HL-60/S4 treated with retinoic acid at 250 ng/mL for 4 days and 3 days (cell line): Measurements from ENCODE around the gene SNTG2.
"Not testable (repeated sequence)": the region's sequence is repeated elsewhere in the genome, so short reads cannot be mapped to it uniquely, and the experiment has no call there.

Experiments used
- in situ Hi-C: fragments of 300-500 bp; cut with MboI; formaldehyde crosslinking; loops from 2 replicates; pipeline ENCODE4 v1.7.0; 2022; ENCODE audit warnings: low sequenced_read_pairs

Gene SNTG2

DNA sequence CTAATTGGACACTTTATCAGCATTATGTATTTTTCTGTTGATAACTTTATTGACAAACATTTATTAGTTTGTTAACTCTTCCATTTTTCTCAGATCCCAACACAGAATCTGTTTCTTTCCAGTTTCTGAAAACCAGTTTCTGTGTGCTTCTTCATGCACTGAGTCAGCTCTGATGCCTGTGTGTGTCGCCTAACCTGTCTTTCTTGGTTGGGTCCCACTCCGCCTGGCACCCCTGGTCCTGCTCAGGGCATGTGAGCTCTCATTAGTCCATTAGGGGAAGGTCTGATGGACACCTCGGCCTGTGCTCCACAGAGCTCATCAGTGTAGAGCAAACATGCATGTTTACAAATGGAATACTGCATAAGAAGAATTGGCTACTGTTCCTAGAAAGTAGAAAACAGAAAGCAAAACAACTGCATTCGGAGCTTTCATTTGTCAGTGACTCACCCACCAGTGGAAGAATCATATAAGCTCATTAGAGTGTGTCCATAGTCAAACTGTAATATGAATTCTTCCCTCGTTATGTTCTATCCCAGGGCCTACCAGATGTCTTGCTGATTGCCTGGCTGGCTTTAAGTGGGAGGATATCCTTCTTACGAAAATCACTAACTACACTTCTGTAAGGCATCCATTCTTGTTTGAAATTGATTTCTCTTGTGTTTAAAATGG, 137.7 kb downstream of the SNTG2 start:
- in situ Hi-C loops, result no loop called here

DNA sequence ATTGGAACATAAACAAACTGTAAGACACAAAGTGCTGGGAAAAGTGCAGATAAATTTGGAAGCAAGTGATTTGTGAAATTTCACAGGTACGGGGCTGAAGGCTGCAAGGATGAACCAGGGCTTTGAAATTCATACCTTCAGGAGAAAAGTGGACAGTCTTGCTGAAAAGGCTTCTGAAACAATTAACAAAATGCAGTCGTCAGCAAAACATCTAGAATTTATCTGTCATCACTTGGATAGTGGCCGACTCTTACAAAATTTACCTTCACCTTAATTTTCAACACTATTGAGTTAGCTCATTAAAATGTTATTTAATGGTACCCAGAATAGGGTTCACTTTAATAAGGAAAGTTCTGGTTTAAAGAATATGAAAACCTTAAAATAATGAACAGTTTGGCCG, 138.3 kb downstream of the SNTG2 start:
- in situ Hi-C loops, result no loop called here

DNA sequence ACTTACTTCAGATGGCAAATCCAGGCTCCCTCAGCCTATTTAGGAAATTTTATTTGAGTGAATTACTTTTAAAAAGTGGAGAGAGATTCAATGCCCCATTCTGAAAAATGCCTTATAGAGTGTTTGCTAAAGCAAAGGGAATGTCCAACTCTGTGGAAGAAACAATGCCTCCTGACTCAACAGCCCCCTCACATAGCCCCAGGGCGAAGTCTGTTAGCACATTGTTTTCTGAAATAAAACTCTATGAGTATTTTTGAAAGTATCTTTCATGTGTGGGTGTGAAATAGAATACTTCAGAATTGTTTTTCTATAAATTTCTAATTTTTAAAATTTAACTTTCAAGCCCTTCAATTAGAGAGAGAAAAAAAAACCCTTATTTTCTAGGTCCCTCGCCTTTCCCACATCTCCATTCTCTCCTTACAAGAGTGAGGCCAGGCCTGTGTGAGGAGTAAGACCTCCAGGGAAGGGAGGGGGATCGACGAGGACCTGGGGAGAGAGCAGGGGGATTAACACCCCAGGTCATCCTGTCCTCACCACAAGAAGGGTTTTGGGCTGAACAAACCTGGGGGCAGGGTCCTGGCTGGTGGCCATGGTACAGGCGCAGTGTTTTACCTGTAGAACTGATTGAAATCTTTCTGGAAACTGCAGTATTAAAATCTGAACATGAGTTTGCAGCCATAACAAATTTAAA, 141.4 kb downstream of the SNTG2 start:
- in situ Hi-C loops, result no loop called here

DNA sequence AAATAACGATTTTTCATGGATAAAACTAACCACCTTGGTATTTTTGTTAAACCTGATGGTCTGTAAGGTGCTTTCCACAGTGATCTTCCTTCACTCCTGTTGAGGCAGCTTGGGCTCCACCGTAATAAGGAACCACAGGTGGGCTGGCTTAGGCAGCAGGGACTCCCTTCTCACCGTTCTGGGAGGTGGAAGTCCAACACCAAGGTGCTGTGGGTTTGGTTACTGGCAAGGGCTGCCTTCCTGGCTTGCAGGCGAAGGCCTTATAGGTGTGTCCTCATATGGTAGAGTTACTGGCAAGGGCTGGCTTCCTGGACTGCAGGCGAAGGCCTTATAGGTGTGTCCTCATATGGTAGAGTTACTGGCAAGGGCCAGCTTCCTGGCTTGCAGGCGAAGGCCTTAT, 143.0 kb downstream of the SNTG2 start:
- in situ Hi-C loops, result not testable (repeated sequence)

DNA sequence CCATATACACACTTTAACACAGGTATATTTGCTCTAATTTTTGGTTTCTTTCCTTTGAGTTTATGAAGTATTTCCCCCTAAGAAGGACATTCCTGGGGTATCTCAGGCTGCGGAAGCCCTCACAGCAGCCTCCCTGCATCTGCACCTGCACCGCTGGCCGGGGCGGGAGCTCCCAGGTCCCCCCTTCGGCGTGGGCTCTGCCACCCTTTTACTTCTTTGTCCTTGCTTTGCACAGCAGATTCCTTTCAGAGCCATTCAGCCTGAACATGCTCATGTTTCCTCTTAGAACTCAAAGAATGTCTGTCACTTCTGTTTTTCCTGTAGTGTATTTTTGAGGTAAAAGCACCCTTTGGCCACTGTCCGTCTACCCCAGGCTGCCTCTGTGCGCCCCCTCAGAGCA, 146.5 kb downstream of the SNTG2 start:
- in situ Hi-C loops, result no loop called here

DNA sequence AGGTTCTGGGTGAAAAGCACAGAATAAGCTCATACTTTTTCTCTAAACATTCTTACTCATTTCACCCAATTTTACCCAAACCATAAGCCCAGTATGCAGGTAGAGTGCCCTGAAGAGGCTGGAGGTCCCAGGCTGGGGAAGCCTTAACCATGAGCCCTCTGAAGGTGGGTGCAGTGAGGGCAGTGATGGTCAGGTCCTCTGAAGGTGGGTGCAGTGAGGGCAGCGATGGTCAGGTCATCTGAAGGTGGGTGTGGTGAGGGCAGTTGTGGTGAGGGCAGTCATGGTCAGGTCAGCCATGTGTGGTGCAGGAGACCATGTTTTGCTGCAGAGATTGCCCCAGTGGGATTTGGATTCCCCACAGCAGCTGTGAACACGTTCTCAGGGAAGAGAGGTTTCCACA, 148.8 kb downstream of the SNTG2 start:
- in situ Hi-C loops, result no loop called here

DNA sequence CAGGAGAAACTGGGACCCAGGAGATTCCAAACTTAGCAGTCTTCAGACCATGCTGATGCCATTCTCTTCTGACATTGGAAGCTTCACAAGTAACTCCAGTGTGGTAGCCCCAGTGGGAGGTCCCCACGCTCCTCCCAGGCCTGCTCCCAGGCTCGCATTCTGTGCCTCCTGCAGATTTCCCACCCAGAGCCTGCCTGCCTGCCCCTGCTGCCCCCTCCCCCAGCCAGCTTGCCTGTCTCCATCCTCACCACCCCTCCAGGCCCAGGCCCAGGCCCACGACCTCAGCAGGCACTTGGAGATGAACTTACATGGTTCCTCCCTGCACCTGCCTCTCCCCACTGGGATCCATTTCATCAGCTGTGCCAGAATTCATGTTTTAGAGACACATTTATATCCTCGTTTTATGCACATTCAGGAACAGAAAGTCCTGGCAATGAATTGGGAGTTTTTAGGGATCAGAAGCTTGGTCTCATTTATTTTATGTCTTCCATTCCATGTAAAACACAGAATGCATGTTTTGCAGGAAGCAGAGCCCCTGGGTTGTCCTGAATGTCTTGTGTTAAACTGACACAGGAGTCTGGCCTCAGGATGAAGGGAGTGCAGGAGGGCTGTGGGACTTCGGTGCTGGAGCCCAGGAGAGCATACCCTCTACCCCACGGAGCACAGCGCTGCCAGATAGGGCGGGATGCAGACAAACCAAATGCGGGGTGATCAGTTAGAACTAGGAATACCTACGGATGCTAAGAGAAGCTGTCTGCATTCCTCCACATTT, 150.5 kb downstream of the SNTG2 start:
- in situ Hi-C loops, result no loop called here

DNA sequence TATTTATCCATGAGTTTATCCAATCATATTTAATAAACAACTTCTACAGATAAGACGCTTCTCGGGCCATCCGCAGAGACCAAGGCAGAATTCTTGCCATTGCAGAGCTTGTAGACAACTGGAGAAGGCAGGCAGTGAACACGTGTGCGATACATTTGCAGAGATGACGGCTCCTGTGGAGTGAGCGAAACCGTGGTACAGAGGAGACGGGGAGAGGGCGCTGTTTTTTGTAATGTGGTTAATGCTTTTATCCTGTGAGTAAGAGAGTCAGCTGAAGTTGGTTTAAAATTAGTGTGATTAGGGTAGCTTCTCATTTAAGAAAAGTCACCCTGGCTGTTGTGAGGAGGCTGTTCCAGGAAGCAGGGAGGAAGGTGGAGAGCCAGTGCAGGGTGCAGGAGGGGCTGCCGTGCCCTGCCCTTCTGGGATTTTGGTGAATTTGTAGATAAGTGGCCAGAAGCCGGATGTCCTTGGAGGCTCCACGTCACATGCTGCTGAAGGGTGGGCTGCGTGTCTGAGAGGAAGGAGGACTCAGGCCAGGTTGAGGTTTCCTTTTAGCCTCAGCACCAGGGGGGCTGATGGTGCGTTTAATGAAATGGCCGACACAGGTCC, 151.4 kb downstream of the SNTG2 start:
- in situ Hi-C loops, result no loop called here

DNA sequence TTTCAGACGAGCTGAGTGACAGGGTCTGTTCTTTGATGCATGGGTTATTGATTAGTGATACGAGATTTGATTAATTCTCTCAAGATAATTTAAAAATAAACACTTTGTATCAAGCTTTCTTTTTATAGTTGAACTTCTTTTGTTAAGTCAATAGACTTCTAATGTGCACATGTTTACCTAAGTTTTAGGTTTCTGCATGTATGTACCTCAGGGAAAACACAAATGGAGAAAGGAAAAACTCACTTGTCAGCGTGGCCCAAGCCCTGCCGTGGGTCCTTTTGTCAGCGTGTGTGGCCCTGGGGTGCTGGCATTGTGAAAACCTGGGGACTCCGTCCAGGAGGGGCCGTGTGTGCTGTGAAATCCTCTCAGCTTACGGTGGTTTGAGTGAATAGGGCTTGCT, 153.7 kb downstream of the SNTG2 start:
- in situ Hi-C loops, result no loop called here

DNA sequence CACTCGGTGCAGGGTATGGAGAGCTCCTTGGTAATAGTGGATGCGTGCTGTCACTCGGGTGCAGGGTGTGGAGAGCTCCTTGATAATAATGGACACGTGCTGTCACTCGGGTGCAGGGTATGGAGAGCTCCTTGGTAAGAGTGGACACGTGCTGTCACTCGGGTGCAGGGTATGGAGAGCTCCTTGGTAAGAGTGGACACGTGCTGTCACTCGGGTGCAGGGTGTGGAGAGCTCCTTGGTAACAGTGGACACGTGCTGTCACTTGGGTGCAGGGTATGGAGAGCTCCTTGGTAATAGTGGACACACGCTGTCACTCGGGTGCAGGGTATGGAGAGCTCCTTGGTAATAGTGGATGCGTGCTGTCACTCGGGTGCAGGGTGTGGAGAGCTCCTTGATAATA, 155.7 kb downstream of the SNTG2 start:
- in situ Hi-C loops, result not testable (repeated sequence)

DNA sequence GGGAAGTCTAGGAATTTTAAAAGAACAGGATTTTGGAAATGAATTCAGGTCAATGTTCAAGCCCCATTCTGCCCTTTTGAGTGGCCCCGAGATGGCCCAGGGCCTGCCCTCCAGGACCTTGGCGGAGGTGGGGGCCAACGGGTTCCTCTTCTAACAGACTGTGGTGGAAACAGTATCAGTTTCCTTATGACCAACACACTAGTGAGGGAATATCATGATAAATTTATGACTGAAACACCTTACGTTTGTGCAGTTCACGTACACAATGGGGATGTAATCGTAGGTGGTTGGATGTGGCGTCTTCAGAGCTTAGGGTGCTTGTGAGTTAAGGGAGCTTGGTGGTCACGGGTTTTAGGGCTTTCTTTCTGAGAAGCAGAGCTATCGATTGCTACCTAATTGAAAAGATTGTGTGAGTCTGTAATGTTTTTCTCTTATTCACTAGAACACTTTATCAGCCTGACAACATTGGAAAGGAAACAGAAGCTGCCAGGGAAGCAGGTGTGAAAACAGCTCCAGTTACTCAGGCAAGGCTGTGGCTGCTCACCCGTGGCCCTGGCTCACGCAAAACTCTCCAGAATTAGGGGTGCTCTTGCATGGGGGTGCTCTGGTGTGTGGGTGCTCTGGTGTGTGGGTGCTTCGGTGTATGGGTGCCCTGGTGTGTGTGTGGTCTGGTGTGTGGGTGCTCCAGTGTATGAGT, 165.3 kb downstream of the SNTG2 start:
- in situ Hi-C loops, result no loop called here

DNA sequence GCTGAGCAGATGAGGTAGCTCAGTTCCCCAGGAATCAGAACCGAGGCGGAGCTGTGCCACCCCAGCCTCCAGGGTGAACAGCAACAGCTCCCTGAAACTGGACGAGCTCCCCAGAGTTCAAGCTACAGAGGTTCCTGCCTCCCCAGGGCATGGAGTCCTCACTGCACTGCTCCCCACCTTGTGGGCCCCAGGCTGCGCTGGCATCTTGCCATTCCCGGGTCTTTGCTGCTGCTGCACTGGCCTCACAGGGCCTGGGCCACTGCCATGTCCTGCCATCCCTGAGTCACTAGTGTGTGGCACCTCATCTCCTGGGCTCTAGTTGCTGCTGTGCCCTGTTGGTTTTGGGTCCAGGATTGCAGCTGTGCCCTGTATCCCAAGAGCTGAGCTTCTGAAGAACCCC, 166.9 kb downstream of the SNTG2 start:
- in situ Hi-C loops, result no loop called here

DNA sequence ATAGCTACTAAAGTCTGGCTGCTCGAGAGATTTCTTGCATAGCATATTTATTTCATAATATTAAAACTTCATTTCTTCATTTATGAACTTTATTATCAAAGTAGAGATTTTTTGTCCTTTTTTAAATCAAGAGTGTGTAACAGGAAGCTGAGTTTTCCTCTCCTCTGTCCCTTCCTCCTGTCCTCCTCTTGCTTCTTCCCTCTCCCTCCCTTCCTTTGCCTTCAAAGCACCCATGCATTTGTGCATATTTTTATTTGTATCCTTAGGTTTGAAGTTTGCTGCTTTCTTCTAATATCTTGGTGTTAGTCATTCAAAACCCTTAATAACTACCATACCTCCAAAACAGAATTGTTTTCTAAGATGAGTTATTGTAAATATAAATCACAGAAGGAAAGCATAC, 174.6 kb downstream of the SNTG2 start:
- in situ Hi-C loops, result no loop called here

DNA sequence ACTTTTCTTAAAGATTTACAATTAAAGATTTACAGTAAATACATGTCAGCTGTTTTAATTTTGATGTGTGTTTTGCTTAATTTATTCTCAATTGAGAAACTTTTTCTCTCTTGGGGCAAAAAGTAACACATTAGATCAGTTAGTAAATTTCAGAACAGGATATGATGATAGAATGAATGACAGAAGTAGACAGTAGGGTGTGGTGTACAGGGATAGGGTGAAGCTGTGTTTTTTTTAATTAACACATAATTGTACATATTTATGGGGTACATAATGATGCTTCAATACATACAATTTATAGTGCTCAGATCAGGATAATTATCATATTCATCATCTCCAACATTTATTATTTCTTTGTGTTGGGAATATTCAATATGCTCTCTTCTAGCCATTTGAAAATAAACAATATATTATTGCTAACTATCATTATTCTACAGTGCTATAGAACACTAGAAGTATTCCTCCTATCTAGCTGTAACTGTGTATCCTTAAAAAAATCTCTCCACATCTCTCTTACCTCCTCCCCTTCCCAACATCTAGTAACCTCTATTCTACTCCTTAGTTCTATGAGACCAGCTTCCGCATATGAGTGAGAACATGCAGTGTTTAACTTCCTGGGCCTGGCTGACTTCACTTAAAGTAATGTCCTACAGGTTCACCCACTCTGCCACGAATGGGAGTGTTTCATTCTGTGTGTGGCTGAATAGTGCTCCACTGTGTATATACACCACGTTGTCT, 175.2 kb downstream of the SNTG2 start:
- in situ Hi-C loops, result no loop called here

DNA sequence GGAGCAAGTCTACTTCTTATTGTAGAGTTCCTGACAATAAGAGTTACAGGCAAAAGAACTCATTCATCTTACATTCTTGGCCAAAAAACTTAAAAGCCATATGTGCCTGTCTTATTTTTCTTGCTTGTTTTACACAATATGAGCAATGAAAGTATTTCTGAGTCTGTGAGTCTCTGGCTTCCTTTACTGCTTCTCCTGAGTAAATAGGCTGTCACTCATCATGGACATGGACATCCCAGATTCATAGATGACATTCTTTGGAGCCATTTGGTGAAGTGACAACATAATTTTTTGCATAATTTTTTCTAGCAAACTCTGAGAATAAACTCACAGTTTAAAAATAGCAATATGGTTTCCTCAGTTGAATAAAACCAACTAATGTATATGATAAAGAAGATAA, 179.3 kb downstream of the SNTG2 start:
- in situ Hi-C loops, result no loop called here

DNA sequence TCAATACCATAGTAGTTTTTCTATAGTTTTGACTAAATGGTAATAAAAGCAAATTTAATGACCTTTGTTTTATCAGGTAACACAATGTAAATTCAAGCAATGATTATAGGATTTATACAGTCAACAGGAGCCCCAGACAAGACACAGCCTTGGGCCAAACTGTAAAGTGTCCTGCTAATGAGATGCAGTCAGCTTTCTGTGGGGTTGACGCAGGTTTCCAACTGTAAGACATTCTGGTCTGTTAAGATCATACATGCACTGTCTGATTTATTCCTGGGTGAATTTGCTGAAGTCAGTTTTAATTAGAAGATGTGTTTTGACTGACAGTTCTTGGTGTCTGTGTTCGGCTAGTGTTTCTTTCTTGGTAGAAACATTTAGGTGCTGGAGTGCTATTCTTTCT, 180.3 kb downstream of the SNTG2 start:
- in situ Hi-C loops, result no loop called here

DNA sequence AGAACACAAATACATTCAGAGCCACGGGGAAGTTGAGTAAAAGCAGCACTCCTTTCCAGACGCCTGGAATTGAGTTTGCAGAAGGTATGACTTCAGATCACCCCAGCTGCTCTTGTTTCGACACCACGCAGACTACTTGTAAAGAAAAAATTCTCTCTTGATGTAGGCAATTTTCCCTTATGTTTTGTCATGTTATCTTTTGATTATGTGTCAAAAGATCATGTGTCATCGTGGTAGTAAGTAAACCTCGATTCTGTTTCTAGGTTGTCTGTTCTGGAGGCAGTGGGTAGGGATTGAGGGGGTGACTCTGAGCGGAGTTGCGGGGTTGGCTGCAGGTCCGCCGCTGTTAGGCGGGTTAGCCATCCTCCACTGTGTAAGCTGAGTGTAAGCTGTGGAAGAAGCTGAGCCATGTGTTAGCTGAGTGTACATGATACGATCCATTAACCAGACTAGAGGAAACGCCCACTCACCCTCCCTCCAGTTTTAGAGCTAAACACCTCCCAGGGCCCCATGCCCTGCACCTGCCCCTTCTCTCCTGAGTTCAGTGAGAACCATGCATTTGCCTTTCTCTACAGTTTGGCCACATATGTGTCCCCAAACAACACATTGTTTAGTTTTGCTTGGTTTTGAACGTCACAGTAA, 181.8 kb downstream of the SNTG2 start:
- in situ Hi-C loops, result no loop called here

DNA sequence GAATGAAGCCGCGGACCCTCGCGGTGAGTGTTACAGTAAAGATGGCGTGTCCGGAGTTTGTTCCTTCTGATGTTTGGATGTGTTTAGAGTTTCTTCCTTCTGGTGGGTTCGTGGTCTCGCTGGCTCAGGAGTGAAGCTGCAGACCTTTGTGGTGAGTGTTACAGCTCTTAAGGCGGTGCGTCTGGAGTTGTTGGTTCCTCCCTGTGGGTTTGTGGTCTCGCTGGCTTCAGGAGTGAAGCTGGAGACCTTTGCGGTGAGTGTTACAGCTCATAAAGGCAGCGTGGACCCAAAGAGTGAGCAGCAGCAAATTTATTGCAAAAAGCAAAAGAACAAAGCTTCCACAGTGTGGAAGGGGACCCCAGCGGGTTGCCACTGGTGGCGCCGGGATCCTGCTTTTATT, 183.2 kb downstream of the SNTG2 start:
- in situ Hi-C loops, result not testable (repeated sequence)

DNA sequence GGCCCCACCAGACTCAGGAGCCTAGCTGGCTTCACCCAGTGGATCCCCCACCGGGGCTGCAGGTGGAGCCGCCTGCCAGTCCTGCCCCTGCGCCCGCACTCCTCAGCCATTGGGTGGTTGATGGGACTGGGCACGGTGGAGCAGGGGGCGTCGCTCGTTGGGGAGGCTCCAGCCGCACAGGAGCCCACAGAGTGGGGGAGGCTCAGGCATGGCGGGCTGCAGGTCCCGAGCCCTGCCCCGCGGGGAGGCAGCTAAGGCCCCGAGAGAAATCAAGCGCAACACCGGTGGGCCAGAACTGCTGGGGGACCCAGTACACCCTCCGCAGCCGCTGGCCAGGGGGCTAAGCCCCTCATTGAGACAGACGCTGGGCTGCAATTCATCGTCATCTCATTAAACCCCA, 184.0 kb downstream of the SNTG2 start:
- in situ Hi-C loops, result no loop called here

DNA sequence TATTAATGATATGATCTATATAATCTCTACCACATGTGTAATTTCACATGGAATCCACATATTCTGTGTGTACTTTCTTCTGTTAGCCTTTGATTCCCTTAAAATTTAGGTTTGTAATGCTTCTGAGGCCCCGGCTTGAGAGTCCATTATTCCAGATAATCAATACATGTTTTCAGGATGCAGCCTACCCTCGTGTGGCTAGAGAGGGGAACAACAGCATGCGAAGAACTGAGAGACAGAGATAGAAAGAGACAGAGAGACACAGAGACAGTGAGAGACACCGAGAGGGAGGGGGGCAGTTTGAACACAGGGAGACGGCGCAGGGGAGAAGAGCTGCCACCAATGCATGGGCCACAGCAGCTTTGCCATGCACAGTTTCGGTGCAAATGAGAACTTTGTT, 185.4 kb downstream of the SNTG2 start:
- in situ Hi-C loops, result no loop called here
